Measurements from ENCODE around the gene STAC. TPM values are rescaled to one million over a fixed set of nuclear protein-coding genes. Genes with fewer than 3 reads are reported as not detected.

STAC gene
- total and polyA plus RNA-seq, 7 donors, result 0.19 to 1.5 (median 0.47) TPM

GRCh38 chr3:36597422-36597821 is 217.1 kb downstream of the STAC start:
- no peak for DNase-seq
- H3K9me3 ChIP-seq, result no peaks in the 10 kb centered on the region
- intact Hi-C loops (cut with DNase I), result no loop called here
- WGBS, 3 donors, result 72 to 77% (median 72%) methylated on average over 2 of the region's 2 CpGs
- no peaks in the 10 kb centered on the region for H3K36me3 ChIP-seq (ENCODE audit: insufficient read depth in 1 of 2, low read depth in 1 of 2)
- ATAC-seq, result no peak
- TF ChIP-seq CTCF (IDR thresholded peaks at IDR 0.05), result no peak
- no peak overlapping the region for H3K4me3 ChIP-seq
- no peaks in the 10 kb centered on the region for H3K27me3 ChIP-seq (ENCODE audit: insufficient read depth in 3 of 3, low read length in 2 of 3)
- no peaks in the 10 kb centered on the region for H3K4me1 ChIP-seq
- no peak overlapping the region for H3K27ac ChIP-seq
